ENCODE results near the gene TBC1D22A. TPM values are rescaled to one million over a fixed set of nuclear protein-coding genes. Genes with fewer than 3 reads are reported as not detected.
"Not testable (repeated sequence)": the region's sequence is repeated elsewhere in the genome, so short reads cannot be mapped to it uniquely, and the experiment has no call there.

TBC1D22A gene
- total RNA-seq, 3 donors from 2014 or later = 29.8 to 31.1 (median 29.9) TPM

GRCh38 chr22:46976598-46976997, 214.1 kb downstream of the TBC1D22A start:
- Mint-ChIP-seq H3K9me3 (no peaks in the 10 kb centered on the region), H3K4me1 (ENCODE audit: low read depth) (no peaks in the 10 kb centered on the region), H3K27me3 (ENCODE audit: low read depth) (no peaks in the 10 kb centered on the region), H3K36me3 (ENCODE audit: insufficient read depth) (peaks cover 46% of the 10 kb centered on the region), H3K4me3 (no peak overlapping the region)
- ATAC-seq (no peak), DNase-seq (no peak)

- no peak for DNase-seq
- Mint-ChIP-seq H3K4me3 (no peak overlapping the region), H3K9me3 (no peaks in the 10 kb centered on the region), H3K36me3 (ENCODE audit: insufficient read depth) (peaks cover 43% of the 10 kb centered on the region), H3K4me1 (ENCODE audit: low read depth) (peaks cover under 1% of the 10 kb centered on the region), H3K27me3 (ENCODE audit: low read depth) (no peaks in the 10 kb centered on the region)
- no peak for ATAC-seq
These were observed 215.3 kb downstream of the TBC1D22A start for GRCh38 chr22:46977656-46978343.

GRCh38 chr22:46978668-46979067, 216.2 kb downstream of the TBC1D22A start:
- DNase-seq; H3K4me1 Mint-ChIP-seq (ENCODE audit: low read depth); H3K9me3 Mint-ChIP-seq; H3K27me3 Mint-ChIP-seq (ENCODE audit: low read depth); ATAC-seq; H3K4me3 Mint-ChIP-seq: not testable (repeated sequence)
- H3K36me3 Mint-ChIP-seq (ENCODE audit: insufficient read depth) = peaks cover 46% of the 10 kb centered on the region

- no peak for ATAC-seq
- Mint-ChIP-seq H3K4me1 (ENCODE audit: low read depth) (peaks cover 3% of the 10 kb centered on the region), H3K36me3 (ENCODE audit: insufficient read depth) (peaks cover 46% of the 10 kb centered on the region), H3K4me3 (no peak overlapping the region), H3K9me3 (no peaks in the 10 kb centered on the region), H3K27me3 (ENCODE audit: low read depth) (no peaks in the 10 kb centered on the region)
- no peak for DNase-seq
These were observed 217.1 kb downstream of the TBC1D22A start for GRCh38 chr22:46979506-46979905.

GRCh38 chr22:46980392-46980791, 217.9 kb downstream of the TBC1D22A start:
- Mint-ChIP-seq H3K4me1 (ENCODE audit: low read depth) (peaks cover 4% of the 10 kb centered on the region), H3K27me3 (ENCODE audit: low read depth) (no peaks in the 10 kb centered on the region), H3K9me3 (no peaks in the 10 kb centered on the region), H3K36me3 (ENCODE audit: insufficient read depth) (peaks cover 39% of the 10 kb centered on the region), H3K4me3 (no peak overlapping the region)
- DNase-seq = no peak
- ATAC-seq = no peak

GRCh38 chr22:46982635-46983034, 220.2 kb downstream of the TBC1D22A start:
- no peak for DNase-seq
- ATAC-seq = no peak
- H3K36me3 Mint-ChIP-seq (ENCODE audit: insufficient read depth) = peaks cover 26% of the 10 kb centered on the region
- H3K9me3 Mint-ChIP-seq = no peaks in the 10 kb centered on the region
- H3K4me3 Mint-ChIP-seq = no peak overlapping the region
- peaks cover 4% of the 10 kb centered on the region for H3K4me1 Mint-ChIP-seq (ENCODE audit: low read depth)
- no peaks in the 10 kb centered on the region for H3K27me3 Mint-ChIP-seq (ENCODE audit: low read depth)

- no peak for DNase-seq
- Mint-ChIP-seq H3K4me3 (no peak overlapping the region), H3K36me3 (ENCODE audit: insufficient read depth) (peaks cover 22% of the 10 kb centered on the region), H3K9me3 (no peaks in the 10 kb centered on the region), H3K27me3 (ENCODE audit: low read depth) (no peaks in the 10 kb centered on the region), H3K4me1 (ENCODE audit: low read depth) (peaks cover 4% of the 10 kb centered on the region)
- ATAC-seq = no peak
These were observed 220.6 kb downstream of the TBC1D22A start for GRCh38 chr22:46983046-46983445.

GRCh38 chr22:46984751-46985506, 222.5 kb downstream of the TBC1D22A start:
- Mint-ChIP-seq H3K4me1 (ENCODE audit: low read depth) (peaks cover 4% of the 10 kb centered on the region), H3K9me3 (no peaks in the 10 kb centered on the region), H3K4me3 (no peak overlapping the region), H3K36me3 (ENCODE audit: insufficient read depth) (peaks cover 10% of the 10 kb centered on the region), H3K27me3 (ENCODE audit: low read depth) (no peaks in the 10 kb centered on the region)
- DNase-seq (no peak), ATAC-seq (no peak)

- H3K36me3 Mint-ChIP-seq (ENCODE audit: insufficient read depth) = peaks cover 9% of the 10 kb centered on the region
- DNase-seq (no peak), ATAC-seq (no peak)
- H3K4me3 Mint-ChIP-seq = no peak overlapping the region
- H3K9me3 Mint-ChIP-seq = no peaks in the 10 kb centered on the region
- no peaks in the 10 kb centered on the region for H3K27me3 Mint-ChIP-seq (ENCODE audit: low read depth)
- H3K4me1 Mint-ChIP-seq (ENCODE audit: low read depth) = peaks cover 4% of the 10 kb centered on the region
These were observed 223.0 kb downstream of the TBC1D22A start for GRCh38 chr22:46985507-46985882.

GRCh38 chr22:46986788-46987187, 224.3 kb downstream of the TBC1D22A start:
- H3K9me3 Mint-ChIP-seq = no peaks in the 10 kb centered on the region
- H3K4me3 Mint-ChIP-seq = no peak overlapping the region
- no peaks in the 10 kb centered on the region for H3K27me3 Mint-ChIP-seq (ENCODE audit: low read depth)
- ATAC-seq (no peak), DNase-seq (no peak)
- peaks cover 11% of the 10 kb centered on the region for H3K36me3 Mint-ChIP-seq (ENCODE audit: insufficient read depth)
- H3K4me1 Mint-ChIP-seq (ENCODE audit: low read depth) = peaks cover 4% of the 10 kb centered on the region

GRCh38 chr22:46990937-46991550, 228.6 kb downstream of the TBC1D22A start:
- Mint-ChIP-seq H3K4me3 (no peak overlapping the region), H3K9me3 (no peaks in the 10 kb centered on the region), H3K36me3 (ENCODE audit: insufficient read depth) (peaks cover 13% of the 10 kb centered on the region), H3K4me1 (ENCODE audit: low read depth) (no peaks in the 10 kb centered on the region), H3K27me3 (ENCODE audit: low read depth) (no peaks in the 10 kb centered on the region)
- no peak for ATAC-seq
- no peak for DNase-seq

- DNase-seq = no peak
- H3K27me3 Mint-ChIP-seq (ENCODE audit: low read depth) = no peaks in the 10 kb centered on the region
- no peak for ATAC-seq
- H3K4me3 Mint-ChIP-seq = no peak overlapping the region
- H3K4me1 Mint-ChIP-seq (ENCODE audit: low read depth) = no peaks in the 10 kb centered on the region
- H3K9me3 Mint-ChIP-seq = no peaks in the 10 kb centered on the region
- peaks cover 17% of the 10 kb centered on the region for H3K36me3 Mint-ChIP-seq (ENCODE audit: insufficient read depth)
These were observed 229.2 kb downstream of the TBC1D22A start for GRCh38 chr22:46991666-46992065.

GRCh38 chr22:46992121-46992731, 229.8 kb downstream of the TBC1D22A start:
- Mint-ChIP-seq H3K36me3 (ENCODE audit: insufficient read depth) (peaks cover 17% of the 10 kb centered on the region), H3K4me3 (no peak overlapping the region), H3K9me3 (no peaks in the 10 kb centered on the region), H3K4me1 (ENCODE audit: low read depth) (no peaks in the 10 kb centered on the region), H3K27me3 (ENCODE audit: low read depth) (no peaks in the 10 kb centered on the region)
- ATAC-seq = no peak
- no peak for DNase-seq

- no peaks in the 10 kb centered on the region for H3K9me3 Mint-ChIP-seq
- H3K36me3 Mint-ChIP-seq (ENCODE audit: insufficient read depth) = peaks cover 20% of the 10 kb centered on the region
- no peaks in the 10 kb centered on the region for H3K27me3 Mint-ChIP-seq (ENCODE audit: low read depth)
- H3K4me1 Mint-ChIP-seq (ENCODE audit: low read depth) = no peaks in the 10 kb centered on the region
- no peak overlapping the region for H3K4me3 Mint-ChIP-seq
- DNase-seq (no peak), ATAC-seq (no peak)
These were observed 231.2 kb downstream of the TBC1D22A start for GRCh38 chr22:46993633-46994032.

Data from activated T-cell treated with anti-CD3 and anti-CD28 coated beads, Interleukin-2, amount 50 U/mL, for 4 hours (primary cell).